ENCODE data around the gene ATP2A1.
A peak's percentile ranks its signal among the peaks of the same experiment; 100 is the strongest.

ATP2A1 gene

GRCh38 chr16:28878083-28878926 is at the start of gene ATP2A1:
Gene ATP2A1 (plus strand): TSS chr16:28878488. CDS start chr16:28878672, 184 bp downstream.
- no peak for DNase-seq (ENCODE audit: low spot score)

GRCh38 chr16:28829747-28830146 is 48.5 kb upstream of the ATP2A1 start:
- DNase-seq (ENCODE audit: low spot score), result no peak

GRCh38 chr16:28830531-28830930 is 47.8 kb upstream of the ATP2A1 start:
- DNase-seq (ENCODE audit: low spot score), result no peak

- DNase-seq (ENCODE audit: low spot score), result no peak
Observed at GRCh38 chr16:28834349-28834748, 43.9 kb upstream of the ATP2A1 start.

GRCh38 chr16:28834873-28835863 is 43.1 kb upstream of the ATP2A1 start:
- no peak for DNase-seq (ENCODE audit: low spot score)

DNA sequence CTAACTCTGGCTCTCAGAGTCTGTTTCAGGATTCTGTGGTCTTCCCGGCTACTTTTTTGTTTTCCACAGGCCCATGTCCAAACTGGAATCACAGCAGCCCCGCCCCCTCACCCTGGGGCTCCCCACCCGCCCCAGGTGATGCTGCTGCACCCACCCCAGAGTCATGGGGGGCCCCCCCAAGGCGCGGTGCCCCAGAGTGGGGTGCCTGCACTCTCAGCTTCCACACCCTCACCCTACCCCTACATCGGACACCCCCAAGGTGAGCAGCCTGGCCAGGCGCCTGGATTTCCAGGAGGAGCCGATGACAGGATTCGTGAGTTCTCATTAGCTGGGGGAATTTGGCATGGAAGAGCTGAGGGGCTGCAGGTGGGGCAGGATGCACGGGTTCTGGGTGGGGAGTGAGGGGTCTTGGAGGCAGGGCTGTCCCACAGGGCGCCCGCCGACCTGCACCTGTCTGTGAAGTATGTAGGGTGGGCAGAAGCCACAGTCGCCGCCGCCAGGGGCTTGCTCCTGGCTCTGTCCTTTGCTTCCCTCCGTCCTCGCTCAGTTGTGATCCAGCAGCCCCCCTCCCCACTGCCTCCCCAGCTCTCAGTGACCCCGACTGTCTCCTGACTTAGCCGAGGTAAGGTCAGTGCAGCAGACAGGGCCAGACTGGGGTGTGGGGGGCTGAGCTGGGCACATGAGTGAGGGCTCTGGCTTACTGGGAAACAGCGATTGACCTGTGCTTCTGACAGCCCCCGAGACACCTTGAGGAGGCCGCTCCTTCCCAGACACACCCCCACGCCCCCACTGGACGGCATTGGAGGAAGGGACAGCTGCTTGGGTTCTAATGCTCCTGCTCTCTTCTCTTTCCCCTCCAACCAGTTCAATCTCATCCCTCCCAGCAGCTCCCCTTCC is 42.2 kb upstream of the ATP2A1 start:
- DNase-seq (ENCODE audit: low spot score), result no peak

GRCh38 chr16:28836761-28837064 is 41.6 kb upstream of the ATP2A1 start:
- DNase-seq (ENCODE audit: low spot score), result no peak

- no peak for DNase-seq (ENCODE audit: low spot score)
Observed at GRCh38 chr16:28837672-28838557, 40.4 kb upstream of the ATP2A1 start.

DNA sequence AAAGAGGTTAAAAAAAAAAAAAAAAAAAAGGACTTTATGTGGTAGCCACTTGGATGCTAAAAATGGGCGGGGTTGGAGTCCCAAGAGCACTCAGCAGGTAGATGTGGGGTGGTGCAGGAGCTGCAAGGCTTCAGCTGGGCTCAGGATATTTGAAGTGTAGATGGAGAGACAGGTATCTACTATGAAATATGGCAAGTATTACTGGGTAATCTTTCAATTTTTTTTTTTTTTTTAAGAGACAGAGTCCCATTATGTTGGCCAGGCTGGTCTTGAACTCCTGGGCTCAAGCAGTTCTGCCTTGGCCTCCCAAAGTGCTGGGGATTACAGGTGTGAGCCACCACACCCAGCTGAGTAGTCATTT is 39.8 kb upstream of the ATP2A1 start:
- DNase-seq (ENCODE audit: low spot score), result no peak

GRCh38 chr16:28839004-28839639 is 39.2 kb upstream of the ATP2A1 start:
- no peak for DNase-seq (ENCODE audit: low spot score)

GRCh38 chr16:28839899-28840298 is 38.4 kb upstream of the ATP2A1 start:
- DNase-seq (ENCODE audit: low spot score), result no peak

DNA sequence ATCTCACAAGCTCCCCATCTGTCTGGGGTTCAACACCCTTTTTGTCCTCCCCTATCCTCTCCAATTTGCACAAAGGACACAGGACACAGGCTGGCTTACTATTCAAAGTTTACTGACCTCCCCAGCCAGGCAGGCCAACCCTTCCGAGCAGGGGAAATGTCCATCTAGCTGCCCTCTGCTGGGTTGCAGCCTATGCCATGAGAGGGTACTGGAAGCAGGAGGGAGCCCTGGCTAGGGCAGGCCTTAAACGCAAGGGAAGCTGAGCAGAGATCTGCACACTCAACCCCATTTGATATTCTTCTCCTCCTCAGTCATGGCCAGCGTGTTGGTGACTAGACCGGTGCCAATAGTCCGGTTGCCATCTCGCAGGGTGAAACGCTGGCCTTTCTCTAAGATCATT is 35.6 kb upstream of the ATP2A1 start:
- DNase-seq (ENCODE audit: low spot score), result no peak

- no peak for DNase-seq (ENCODE audit: low spot score)
Observed at GRCh38 chr16:28843766-28844165, 34.5 kb upstream of the ATP2A1 start.

DNA sequence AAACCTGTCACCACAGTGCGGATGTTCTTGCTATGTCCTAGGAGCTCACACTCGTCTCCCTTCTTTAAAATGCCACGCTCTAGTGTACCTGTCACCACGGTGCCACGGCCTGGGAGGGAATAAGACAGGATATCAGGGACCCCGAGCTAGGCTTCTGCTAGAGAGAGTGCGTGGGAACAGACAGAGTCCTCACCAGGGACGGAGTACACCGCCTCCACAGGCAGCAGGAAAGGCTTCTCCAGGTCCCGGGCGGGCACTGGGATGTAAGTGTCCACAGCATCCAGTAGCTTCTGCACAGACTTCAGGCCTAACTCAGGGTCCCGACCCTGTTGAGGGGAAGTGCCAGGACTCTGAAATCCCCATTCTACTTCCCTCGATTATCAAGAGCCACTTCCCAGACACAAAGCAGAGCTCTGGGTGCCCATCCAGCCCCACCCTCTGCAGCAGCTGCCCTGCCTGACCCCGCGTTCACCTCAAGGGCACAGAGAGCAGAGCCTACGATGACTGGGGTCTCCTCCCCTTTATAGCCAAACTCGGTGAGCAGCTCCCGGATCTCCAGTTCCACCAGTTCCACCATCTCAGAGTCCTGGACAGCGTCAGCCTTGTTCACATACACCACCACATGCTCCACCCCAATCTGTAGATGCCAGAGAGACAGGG is 33.9 kb upstream of the ATP2A1 start:
- no peak for DNase-seq (ENCODE audit: low spot score)

DNA sequence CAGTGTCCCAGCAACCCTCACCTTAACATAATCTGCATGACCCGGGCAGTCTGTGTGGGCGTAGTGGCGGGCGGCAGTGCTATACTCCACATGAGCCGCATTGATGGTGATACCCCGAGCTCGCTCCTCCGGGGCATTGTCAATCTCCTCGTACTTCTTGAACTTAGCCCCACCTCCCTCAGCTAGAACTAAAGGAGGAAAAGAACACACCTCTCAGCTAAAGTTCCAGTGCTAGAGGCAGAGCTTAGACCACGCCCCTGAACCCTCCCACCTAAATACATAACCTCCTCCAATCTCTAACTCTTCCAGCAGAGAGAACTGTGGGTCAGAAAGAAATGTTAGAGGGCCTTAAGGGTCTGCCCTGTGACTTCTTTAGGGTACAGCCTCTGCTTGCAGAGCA is 33.0 kb upstream of the ATP2A1 start:
- DNase-seq (ENCODE audit: low spot score), result no peak

DNA sequence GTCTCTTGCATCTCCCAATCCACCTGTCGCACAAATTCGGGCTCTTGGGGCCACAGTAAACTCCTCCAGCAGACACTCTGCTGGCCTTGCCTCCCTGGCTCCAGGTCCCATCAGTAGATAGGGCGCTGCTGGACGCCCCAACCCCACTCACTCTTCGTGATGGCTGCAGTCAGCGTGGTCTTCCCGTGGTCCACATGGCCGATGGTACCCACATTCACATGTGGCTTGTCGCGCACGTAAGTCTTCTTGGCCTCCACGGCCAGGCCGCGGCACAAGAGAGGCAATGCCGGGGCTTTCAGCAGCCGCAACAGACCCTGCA is 32.6 kb upstream of the ATP2A1 start:
- DNase-seq (ENCODE audit: low spot score), result no peak

DNA sequence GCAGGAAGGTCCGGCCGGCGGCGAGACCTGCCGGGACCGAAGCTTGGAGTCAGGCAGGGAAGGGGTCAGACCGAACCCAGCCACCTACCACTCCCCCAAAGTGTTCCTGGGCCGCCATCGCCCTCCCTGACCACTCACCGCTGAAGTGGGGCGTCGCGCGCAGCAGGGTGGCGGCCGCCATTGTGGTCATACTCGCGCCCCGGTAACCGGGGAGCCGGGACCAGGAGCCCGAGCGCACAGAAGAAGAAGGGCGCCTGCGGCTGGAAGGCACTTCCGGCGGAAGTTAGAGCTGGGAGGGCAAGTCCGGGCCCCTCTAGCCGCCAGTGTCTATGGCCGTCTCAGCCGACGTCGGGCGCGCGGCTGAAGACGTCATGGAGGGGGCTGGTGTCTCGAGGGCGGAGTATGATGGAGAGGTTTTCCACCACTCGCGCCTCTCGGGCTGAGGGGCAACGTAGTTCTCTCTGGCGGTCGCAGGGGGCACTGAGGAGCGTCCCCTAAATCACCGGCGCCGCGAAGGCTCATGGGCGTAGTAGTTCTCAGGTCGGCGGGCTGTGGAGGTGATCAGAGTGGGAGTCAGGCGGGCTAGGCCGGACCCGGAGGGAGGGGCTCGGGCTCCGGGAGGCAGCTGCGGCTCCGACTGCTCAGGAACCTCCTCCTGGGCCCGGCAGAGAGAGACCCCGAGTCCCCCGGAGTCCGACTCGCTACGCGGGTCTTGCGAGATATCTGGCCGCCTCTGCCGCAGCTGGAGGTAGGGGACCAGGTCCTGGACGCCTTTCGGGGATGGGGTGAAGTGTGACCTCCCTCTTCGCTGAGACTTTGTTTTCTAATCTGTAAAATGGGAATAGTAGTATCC is 32.0 kb upstream of the ATP2A1 start, which contains the start of gene TUFM:
TUFM (minus strand) TSS at position 269 of the 853 bp plus-strand sequence; CDS start at position 190, 79 bp downstream.
- DNase-seq (ENCODE audit: low spot score), result peak; percentile 98

- peak; percentile 54 for DNase-seq (ENCODE audit: low spot score)
Observed at GRCh38 chr16:28846933-28847273, 31.4 kb upstream of the ATP2A1 start.

DNA sequence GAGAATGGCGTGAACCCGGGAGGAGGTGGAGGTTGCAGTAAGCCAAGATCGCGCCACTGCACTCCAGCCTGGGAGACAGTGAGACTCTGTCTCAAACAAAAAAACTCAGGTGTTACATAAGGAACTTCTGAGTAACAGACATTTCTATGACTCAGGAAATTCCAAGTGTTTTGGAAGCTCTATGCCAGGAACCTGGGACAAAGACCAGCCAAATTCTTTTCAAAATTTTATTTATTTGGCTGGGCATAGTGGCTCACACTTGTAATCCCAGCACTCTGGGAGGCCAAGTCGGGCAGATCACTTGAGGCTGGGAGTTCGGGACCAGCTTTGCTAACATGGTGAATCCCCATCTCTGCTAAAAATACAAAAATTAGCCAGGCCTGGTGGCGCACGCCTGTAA is 19.9 kb upstream of the ATP2A1 start:
- no peak for DNase-seq (ENCODE audit: low spot score)

Measured in ecto neural progenitor cell (in vitro differentiated cells).